Left colon (tissue), 2 donors: ENCODE results near the gene TRIM56. TPM values are rescaled to one million over a fixed set of nuclear protein-coding genes. Genes with fewer than 3 reads are reported as not detected.
"Not testable (repeated sequence)": the region's sequence is repeated elsewhere in the genome, so short reads cannot be mapped to it uniquely, and the experiment has no call there.

Experiments used
- ATAC-seq: fragments of 200-7000 bp; cut with Tn5 transposase; one replicate; pipeline ENCODE4 v1.9.1; 2020; ENCODE audit warnings: mild to moderate bottlenecking, moderate library complexity
- DNase-seq, 2 donors: peaks; one replicate each; pipeline ENCODE4 v3.0.0-alpha.2; 2020
- intact Hi-C, 2 donors: fragments of 100-400 bp; cut with DNase I in 1 of 2; cut with micrococcal nuclease in 1 of 2; formaldehyde crosslinking; loops; one replicate each; pipeline versions ENCODE4 v1.11.2 to v1.14.0; 2022; cut with DNase I, micrococcal nuclease
- total RNA-seq, 2 donors: library from RNA; stranded (reverse); fragmentation: NEBNext Ultra II Directional; extraction: Animal tissue kit (Norgen Biotek cat#: 25700); gene quantifications; one replicate each; pipeline ENCODE4 v1.2.1, GENCODE V29; 2021
- donor health status: DM: no; HTN: no; CAD: no.
- donor health status: DM: yes; HTN: yes; CAD: no.

The TRIM56 gene
- total RNA-seq, 2 donors from 2014 or later, result 36.2 to 43.3 TPM

DNA sequence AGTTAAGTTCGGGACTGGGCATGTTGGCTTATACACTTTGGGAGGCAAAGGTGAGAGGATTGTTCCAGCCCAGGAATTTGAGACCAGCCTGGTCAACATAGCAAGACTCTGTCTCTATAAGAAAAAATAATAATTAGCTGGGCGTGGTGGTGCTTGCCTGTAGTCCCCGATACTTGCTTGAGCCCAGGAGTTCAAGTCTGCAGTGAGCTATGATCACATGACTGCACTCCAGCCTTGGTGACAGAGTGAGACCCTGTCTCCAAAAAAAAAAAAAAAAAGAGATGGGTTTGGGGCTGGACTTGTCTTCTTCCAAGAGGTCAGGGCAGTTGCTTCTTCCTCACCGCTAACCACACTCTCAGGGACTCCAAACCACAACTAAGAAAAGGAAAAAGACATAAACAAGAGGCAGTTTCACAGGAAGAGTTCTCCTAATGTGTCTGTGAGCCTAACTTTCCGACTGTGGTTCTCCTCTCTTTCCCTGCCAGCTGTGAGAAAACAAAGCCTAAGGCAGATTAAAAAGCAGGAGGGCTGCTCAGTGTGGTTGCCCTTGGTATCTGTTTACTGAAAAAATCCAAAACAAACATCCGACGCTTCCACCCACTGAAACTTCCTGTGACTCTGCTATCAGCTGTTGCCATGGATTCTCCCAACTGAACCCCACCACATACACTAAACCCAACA, 39.2 kb downstream of the TRIM56 start:
- intact Hi-C loops, result no loop called here
- ATAC-seq (no peak), DNase-seq (no peak)

DNA sequence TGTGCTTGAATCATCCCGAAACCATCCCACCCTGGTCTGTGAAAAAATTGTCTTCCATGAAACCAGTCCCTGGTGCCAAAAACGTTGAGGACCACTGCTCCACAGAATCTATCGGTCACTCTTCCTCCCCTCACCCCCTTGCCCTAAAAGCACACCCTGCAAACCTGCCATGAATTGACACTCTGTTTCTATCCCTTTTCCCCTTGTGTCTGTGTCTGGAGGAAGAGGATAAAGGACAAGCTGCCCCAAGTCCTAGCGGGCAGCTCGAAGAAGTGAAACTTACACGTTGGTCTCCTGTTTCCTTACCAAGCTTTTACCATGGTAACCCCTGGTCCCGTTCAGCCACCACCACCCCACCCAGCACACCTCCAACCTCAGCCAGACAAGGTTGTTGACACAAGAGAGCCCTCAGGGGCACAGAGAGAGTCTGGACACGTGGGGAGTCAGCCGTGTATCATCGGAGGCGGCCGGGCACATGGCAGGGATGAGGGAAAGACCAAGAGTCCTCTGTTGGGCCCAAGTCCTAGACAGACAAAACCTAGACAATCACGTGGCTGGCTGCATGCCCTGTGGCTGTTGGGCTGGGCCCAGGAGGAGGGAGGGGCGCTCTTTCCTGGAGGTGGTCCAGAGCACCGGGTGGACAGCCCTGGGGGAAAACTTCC, 40.8 kb downstream of the TRIM56 start:
- ATAC-seq, result peak; percentile 19
- intact Hi-C loops, result no loop called here

DNA sequence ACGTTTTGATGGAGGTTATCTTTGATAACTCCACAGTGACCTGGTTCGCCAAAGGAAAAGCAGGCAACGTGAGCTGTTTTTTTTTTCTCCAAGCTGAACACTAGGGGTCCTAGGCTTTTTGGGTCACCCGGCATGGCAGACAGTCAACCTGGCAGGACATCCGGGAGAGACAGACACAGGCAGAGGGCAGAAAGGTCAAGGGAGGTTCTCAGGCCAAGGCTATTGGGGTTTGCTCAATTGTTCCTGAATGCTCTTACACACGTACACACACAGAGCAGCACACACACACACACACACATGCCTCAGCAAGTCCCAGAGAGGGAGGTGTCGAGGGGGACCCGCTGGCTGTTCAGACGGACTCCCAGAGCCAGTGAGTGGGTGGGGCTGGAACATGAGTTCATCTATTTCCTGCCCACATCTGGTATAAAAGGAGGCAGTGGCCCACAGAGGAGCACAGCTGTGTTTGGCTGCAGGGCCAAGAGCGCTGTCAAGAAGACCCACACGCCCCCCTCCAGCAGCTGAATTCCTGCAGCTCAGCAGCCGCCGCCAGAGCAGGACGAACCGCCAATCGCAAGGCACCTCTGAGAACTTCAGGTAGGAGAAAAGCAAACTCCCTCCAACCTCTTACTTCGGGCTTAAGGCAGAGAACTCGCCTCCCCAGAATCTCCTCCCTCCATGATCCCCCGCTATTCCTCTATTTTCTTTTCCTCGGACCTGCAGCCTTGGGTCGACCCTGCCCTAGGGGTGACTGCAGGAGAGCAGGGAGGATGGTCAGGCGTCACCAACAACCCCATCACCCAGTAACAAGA, 41.6 kb downstream of the TRIM56 start, which contains the start of gene SERPINE1:
Gene SERPINE1, plus strand, starts transcription at position 454 of the 809 bp plus-strand sequence. CDS start 1,290 bp downstream, outside the sequence.
- intact Hi-C loops, result no loop called here
- ATAC-seq (peak; percentile 68), DNase-seq (peak; percentile 55 to 87)

More for the DNA sequence above, 40.8 kb downstream of the TRIM56 start:
- DNase-seq, result peak; percentile 40 to 45

DNA sequence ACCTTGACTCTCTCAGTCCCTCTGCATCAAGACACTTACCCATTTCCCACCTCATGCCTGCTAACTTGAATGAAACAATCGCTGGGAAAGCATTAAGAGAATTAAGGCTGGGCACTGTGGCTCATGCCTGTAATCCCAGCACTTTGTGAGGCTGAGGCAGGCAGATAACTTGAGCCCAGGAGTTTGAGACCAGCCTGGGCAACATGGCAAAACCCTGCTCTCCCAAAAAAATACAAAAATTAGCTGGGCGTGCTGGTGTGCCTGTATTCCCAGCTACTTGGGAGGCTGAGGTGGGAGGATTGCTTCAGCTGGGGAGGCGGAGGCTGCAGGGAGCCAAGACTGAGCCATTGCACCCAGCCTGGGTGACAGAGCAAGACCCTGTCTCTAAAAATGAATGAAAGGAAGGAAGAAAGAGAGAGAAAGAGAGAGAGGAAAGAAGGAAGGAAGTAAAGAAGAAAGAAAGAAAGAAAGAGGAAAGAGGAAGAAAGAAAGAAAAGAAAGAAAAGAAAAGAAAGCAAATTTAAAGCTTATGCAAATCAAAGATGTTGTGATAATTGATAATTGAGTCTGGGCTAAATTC, 42.3 kb downstream of the TRIM56 start:
- no peak for DNase-seq
- intact Hi-C loops, result no loop called here
- ATAC-seq, result no peak

DNA sequence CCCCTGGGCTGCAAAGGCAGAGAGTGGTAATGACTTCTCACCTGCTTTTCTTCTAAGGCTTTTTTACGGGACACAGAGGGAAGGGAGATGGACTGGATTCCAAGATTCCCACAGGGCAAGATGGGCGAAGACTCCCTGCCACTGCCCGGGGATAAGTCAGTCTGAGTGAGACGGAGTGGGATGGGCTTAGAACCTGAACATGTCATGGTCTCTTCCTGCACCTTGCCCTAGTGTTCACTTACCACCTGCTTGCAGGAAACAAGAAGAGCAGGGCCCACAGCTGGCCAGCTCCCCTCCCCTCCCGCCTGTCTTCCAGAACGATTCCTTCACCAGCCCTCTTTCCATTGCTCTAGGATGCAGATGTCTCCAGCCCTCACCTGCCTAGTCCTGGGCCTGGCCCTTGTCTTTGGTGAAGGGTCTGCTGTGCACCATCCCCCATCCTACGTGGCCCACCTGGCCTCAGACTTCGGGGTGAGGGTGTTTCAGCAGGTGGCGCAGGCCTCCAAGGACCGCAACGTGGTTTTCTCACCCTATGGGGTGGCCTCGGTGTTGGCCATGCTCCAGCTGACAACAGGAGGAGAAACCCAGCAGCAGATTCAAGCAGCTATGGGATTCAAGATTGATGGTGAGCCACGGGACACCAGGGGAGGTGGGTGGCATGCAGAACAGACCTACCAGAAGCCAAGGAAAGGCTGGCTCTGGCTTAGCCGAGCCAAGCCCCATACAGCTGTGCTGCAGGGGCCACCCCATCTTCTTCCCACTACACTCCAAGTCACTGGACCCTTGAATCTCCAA, 43.0 kb downstream of the TRIM56 start:
- ATAC-seq, result peak; percentile 12
- intact Hi-C loops, result no loop called here
- no peak for DNase-seq

DNA sequence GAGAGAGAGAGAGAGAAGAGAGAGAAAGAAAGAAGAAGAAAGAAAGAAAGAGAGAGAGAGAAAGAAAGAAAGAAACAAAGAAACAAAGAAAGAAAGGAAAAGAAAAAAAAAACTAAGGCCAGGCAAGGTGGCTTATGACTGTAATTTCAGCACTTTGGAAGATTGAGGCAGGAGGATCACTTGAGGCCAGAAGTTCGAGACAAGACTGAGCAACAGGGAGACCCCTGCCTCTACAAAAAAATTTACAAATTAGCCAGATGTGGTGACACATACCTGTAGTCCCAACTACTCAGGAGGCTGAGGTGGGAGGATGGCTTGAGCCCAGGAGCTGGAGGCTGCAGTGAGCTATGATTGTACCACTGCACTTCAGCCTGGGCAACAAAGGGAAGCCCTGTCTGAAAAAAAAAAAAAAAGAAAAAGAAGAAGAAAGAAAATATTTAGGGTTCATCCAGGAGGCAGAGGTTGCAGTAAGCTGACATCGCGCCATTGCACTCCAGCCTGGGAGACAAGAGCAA, 44.4 kb downstream of the TRIM56 start:
- ATAC-seq, result no peak
- no peak for DNase-seq
- intact Hi-C loops, result no loop called here

DNA sequence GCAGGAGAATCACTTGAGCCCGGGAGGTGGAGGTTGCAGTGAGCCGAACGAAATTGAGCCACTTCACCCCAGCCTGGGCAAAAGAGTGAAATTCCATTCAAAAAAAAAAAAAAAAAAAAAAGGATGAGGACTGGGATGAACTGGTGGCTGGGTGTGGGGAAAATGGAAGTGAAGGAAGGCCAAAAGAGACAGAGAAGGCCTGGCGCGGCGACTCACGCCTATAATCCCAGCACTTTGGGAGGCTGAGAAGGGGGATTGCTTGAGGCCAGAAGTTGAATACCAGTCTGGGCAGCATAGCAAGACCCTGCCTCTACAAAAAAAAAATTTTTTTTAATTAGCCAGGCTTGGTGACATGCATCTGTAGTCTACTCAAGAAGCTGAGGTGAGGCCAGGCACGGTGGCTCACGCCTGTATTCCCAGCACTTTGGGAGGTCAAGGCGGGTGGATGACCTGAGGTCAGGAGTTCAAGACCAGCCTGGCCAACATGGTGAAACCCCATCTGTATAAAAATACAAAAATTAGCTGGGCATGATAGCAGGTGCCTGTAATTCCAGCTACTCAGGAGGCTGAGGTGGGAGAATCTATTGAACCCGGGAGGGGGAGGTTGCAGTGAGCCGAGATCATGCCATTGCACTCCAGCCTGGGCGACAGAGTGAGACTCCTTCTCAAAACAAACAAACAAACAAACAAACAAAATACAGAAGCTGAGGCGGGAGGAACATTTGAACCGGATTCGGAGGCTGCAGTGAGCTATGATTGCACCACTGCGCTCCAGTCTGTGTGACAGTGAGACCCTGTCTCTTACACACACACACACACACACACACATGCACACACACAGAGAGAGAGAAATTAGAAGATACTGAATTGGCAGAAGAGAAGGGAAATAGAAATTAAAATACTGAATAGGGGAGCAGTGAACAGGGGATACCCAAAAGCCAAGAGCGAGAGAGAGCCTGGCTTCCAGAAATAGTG, 47.6 kb downstream of the TRIM56 start:
- DNase-seq, intact Hi-C loops, ATAC-seq: not testable (repeated sequence)

DNA sequence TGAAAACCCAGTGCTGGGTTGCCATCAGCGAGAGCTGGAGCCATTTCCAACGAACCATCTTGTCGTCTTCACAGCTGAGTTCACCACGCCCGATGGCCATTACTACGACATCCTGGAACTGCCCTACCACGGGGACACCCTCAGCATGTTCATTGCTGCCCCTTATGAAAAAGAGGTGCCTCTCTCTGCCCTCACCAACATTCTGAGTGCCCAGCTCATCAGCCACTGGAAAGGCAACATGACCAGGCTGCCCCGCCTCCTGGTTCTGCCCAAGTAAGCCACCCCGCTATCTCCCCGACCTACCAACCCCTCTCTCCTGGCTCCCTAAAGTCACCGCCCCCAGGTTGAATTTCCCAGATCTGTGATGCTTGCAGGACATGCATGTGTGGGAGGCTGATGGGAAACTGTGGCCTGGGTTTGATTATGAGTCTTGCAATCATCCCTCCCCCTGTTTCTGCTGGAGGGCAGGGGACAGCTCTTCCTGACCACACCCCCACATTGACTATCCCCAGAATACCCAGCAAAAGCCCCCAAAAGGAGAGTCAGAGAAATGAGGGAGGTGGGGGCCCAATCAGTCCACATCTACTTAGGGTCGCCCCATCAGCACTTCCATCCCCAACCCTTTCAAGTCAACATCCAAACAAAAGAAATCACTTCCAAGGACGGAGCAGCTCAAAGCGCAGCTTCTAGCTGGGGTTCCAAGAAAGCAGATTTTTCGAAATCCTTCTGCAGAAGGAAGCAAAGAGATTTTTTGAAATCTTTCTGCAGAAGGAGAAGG, 48.5 kb downstream of the TRIM56 start:
- intact Hi-C loops, result no loop called here
- DNase-seq (no peak), ATAC-seq (no peak)

DNA sequence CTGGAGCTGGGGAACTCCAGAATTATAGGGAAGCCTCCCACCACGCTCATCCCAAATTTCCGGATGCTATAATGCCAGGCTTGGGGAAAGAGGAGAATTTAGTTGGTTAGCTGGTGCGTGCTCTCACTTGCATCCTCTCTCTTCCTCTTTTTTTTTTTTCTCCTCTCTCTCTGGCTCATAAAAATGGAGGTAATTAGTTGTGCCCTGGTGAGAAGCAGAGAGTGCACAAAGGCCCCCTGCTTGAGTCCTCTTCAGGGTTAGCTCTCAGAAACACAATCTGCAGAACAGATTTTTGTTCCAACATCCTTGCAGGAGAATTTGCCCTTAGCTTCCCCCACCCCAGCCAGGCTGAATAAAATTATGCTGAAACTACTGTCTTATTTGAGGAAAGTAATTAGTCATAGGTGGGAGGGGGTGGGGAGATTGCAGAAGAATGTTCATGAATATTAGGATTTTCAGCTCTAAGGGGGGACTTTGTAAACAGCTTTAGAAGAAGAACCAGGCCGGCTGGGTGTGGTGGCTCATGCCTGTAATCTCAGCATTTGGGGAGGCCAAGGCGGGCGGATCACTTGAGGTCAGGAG, 49.2 kb downstream of the TRIM56 start:
- intact Hi-C loops, result no loop called here

DNA sequence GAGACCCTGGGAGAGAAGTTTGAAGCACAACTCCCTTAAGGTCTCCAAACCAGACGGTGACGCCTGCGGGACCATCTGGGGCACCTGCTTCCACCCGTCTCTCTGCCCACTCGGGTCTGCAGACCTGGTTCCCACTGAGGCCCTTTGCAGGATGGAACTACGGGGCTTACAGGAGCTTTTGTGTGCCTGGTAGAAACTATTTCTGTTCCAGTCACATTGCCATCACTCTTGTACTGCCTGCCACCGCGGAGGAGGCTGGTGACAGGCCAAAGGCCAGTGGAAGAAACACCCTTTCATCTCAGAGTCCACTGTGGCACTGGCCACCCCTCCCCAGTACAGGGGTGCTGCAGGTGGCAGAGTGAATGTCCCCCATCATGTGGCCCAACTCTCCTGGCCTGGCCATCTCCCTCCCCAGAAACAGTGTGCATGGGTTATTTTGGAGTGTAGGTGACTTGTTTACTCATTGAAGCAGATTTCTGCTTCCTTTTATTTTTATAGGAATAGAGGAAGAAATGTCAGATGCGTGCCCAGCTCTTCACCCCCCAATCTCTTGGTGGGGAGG, 52.5 kb downstream of the TRIM56 start:
- intact Hi-C loops, result no loop called here
- peak; percentile 48 for ATAC-seq
- no peak for DNase-seq

More for the DNA sequence above, 49.2 kb downstream of the TRIM56 start:
- ATAC-seq, result no peak
- DNase-seq, result no peak

DNA sequence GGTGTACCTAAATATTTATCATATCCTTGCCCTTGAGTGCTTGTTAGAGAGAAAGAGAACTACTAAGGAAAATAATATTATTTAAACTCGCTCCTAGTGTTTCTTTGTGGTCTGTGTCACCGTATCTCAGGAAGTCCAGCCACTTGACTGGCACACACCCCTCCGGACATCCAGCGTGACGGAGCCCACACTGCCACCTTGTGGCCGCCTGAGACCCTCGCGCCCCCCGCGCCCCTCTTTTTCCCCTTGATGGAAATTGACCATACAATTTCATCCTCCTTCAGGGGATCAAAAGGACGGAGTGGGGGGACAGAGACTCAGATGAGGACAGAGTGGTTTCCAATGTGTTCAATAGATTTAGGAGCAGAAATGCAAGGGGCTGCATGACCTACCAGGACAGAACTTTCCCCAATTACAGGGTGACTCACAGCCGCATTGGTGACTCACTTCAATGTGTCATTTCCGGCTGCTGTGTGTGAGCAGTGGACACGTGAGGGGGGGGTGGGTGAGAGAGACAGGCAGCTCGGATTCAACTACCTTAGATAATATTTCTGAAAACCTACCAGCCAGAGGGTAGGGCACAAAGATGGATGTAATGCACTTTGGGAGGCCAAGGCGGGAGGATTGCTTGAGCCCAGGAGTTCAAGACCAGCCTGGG, 53.1 kb downstream of the TRIM56 start:
- peak; percentile 69 to 83 for DNase-seq
- ATAC-seq, result peak; percentile 93
- intact Hi-C loops, result no loop called here

DNA sequence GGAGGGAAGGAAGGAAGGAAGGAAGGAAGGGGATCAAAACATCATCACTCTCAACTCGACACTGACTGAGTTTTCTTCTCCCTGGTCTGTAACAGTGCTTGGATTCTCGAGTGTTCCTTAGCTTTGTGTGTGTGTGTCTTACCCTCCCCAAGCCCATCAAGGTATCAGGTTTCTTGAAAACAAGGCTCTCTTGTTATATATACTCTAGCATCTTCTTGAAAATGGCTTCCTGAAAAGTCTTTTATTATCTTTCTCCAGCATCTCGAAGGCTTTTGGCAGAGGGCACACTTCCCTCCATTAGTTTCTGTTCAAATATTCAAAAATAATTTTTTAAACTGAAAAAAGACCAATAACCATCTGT, 55.0 kb downstream of the TRIM56 start:
- intact Hi-C loops, result loop anchor here in 1 of 2 donors (5.0 kb wide), 1 partner anchor 142 kb away; no protein-coding TSS in a partner anchor
- DNase-seq (no peak), ATAC-seq (no peak)

DNA sequence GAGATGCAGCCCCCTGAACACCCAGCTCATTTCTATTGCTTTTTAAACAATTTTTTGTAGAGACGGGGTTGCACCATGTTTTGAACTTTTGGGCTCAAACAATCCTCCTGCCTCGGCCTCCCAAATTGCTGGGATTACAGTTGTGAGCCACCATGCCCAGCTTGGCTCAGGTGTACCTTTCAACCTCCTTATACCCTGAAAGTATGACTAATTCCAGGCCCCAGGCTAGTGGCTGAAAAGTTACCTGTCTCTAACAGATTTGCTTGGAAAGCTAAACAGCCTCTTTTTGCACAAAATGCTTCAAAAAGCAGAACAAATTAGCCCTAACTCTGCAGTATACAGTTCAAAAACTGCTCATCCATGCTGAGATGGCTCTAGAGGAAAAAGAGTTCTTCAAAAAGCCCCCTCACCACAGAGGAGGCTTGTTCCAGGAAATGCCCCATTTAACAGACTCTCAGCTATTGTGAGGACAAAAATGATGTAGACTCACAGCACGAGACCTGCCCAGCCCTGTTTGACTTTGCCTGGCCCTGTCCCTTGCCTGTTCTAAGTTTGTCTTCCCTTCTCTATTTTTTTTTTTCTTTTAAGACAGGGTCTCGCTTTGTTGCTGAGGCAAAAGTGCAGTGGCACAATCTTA, 55.6 kb downstream of the TRIM56 start:
- ATAC-seq, result no peak
- no peak for DNase-seq

More for the DNA sequence above, 55.6 kb downstream of the TRIM56 start:
- intact Hi-C loops, result loop anchor here in 1 of 2 donors (5.0 kb wide), 1 partner anchor 141 kb away; no protein-coding TSS in a partner anchor
